Stimulated activated CD8-positive, alpha-beta memory T cell treated with anti-CD3 and anti-CD28 coated beads, Interleukin-15, amount 100 ng/mL, for 24 hours (primary cell): ENCODE measurements around the gene AFF3.

Experiments
- DNase-seq: peaks from one replicate; pipeline ENCODE4 v3.0.0-alpha.2; 2020; ENCODE audit warnings: low read depth

Gene AFF3

DNA sequence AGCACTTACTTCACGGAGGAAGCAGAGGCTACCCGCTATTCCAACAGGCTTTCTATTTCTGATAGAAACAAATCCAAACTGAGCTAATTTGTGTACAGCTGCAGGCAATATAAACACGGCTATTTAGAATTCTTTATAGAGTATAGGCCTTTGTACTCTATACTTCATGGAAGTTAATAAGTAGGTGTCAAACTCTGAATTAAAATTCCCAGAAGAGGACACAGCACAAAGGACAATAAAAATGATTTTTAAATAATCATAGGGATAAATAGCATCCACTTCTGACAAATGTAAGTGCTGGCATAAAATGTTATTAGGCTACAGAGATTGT, 261.5 kb downstream of the AFF3 start:
- DNase-seq, result no peak

DNA sequence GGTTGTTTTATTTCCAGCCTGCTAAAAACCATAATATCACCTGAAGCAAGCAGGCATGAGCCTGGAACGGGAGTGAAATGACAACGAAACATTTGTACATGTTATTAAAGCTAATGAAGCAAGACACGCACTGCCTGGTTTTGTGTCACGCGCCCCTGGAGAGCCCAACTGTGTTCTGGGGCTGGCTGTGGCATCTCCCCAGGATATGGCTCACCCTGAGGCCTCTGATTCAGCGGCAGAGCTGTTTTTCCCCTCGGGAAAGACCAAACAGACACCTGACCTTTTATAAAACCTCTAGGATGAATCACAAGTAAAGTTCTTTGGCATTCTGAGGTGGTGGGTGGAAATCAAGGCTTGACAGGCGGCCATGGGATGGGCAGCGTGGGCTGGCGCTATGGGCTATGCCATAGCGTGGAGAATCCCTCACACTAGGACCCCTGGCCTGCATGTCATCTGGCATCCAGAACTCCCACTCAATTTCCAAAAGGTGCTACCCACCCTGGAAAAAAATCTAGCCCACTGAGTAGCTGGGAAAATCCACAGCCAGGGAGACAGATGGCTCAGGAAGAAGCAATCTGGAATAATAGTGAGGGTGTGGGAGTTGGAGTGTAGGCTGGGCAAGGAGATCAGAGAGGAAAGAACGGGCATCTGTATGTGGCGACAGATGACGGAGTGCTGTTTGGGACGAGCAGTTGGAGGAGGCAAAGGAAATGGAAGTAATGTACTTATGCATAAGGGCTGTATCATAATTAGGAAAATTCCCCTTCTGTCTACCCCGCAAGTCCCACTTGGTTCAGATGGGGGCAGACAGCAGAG, 262.0 kb downstream of the AFF3 start:
- no peak for DNase-seq

DNA sequence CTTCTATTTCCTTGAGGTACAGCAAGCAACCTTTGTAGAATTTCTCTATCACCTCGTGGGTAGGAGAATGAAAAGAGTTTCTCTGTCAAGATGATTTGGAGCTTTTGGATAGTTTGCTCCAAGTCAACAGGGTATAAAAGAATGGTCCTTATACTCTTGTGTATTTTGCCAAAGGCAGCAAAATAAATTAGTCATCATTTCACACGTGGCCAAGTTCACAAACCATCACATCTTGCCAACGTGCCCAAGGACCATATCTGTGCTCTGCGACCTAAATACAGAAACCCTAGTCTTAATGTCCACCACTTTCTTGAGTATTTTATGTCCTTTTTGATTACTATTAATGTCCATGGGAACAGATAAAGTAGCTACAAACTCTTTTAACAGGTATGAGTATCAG, 262.9 kb downstream of the AFF3 start:
- DNase-seq, result no peak

DNA sequence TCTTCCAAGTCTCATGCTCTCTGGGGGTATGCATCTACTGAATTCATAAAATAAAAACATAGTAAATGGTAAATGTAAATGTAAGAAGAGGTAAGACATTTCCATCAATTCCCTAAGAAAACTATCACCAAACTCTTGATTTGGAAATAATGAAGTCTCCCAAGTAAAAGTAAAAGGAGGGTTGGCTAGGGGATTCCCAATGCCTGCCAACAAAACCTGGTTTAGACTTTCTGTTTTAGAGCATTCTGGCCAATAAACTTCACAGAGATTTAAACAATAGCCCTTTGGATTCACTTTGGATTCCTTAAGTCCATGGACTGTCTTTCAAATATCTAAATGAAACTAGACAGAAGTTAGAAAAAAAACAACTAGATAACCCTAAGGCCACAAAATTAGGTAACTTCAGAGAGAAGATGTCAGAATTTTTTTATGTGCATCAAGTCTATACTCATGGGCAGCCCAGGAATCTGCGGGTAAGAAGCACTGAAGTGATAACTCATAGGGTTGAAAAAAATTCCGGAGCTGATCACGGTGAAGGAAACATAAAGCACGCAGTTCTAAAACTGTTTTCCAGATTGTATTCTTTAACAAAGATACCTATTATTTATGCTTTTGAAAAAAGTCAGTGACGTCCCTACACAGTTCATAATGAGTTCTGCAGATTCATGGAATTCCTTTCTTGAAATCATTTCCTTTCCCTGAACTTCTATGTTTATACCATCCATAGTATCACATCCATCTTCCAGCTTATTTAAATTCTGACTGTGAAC, 263.6 kb downstream of the AFF3 start:
- DNase-seq, result no peak

DNA sequence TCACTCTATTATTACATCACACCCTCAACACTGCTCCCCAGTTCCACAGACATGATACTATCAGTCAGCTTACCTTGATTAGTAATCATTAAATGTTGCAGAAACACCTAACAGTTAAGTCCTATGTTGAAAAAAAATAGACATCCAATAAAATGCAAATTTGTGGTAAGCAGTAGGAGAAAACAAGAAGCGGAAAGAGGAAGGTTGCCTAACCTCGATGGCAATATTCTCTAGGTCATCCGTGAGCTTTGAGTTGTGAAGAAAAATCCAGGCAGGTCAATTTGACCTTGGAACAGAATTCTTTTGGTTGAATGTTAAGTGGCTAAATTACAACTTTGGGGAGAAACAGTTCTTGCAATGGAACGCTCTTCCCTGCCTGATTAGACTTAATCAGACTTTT, 264.4 kb downstream of the AFF3 start:
- DNase-seq, result no peak

DNA sequence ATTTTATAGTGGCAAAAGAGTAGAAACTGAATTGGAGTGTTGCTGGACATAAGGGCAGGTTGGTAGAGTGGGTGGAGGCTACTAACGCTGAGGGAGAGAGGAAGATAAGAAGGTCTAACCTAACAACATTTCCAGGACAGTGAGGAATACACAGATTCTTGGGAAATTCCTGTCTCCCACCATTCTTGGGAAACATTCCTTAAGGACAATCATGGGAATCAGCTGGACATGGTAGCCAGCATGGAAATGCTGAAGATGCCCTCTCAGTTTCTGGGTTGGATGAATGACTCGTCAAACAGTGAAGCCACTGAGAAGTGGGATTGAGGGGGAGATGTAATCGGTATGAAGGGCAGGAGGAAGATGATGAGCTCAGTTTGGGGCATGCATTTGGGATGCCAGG, 265.4 kb downstream of the AFF3 start:
- DNase-seq, result no peak

DNA sequence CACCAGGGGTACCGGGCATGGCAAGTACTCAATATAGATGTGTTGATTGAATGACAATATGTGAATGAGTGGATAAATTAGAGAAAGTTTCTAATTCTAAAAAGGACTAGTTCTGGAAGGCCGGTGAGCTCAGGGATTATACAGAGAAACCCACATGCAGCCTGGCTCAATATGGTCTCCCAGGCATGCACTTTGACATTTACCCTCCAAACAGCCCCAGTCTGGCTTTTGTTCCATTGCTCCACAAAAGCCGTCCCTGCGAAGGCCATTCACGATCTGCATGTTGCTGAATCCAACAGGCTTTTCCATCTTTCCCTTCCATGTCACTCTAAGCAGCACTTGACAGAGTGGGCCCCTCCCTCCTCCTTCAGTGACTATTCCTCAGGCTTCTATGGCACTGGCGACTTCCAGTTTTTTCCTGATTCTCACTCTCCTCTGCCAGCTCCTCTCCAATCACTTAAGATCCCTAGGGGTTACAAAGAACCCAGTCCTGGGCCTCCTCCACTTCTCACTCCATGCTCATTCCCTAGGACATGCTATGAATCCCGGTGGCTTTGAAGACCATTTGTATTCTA, 266.7 kb downstream of the AFF3 start:
- no peak for DNase-seq

DNA sequence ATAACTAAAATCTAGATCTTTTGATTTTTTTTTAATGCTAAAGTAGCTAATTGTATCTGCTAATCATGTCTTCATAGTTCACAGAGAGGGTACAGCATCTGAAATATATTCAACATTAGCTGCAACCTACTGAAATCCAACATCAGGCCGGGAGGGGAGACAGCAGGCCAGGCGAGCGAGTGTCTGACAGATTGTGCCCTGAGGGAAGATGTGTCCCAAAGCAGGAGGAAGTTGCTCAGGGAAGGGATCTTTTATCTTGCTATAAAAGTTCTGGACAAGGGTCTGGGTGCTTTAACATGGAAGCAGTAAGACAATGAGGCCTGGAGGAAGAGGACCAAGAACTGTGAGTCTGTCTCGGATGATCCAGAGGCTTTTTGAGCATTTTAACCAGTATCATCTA, 274.1 kb downstream of the AFF3 start:
- DNase-seq, result no peak

DNA sequence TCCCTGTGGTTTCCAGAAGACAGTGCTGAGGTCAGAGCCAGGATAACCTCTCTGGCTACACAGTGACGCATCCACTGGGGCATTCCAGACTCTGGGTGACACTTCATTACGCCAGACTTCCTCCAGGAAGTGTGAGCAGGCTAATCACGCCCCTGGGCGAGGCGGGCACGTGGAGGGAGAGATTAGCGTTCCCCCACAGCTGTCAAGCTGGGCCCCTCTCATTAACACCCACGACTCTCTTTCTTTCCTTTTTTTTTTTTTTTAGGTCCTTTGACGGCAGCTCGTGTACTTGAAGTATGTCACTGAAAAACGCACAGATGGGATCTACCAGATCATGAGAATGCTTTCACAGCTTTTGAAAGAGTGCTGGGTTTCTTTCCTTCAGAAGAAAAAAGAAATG, 274.6 kb downstream of the AFF3 start:
- no peak for DNase-seq

DNA sequence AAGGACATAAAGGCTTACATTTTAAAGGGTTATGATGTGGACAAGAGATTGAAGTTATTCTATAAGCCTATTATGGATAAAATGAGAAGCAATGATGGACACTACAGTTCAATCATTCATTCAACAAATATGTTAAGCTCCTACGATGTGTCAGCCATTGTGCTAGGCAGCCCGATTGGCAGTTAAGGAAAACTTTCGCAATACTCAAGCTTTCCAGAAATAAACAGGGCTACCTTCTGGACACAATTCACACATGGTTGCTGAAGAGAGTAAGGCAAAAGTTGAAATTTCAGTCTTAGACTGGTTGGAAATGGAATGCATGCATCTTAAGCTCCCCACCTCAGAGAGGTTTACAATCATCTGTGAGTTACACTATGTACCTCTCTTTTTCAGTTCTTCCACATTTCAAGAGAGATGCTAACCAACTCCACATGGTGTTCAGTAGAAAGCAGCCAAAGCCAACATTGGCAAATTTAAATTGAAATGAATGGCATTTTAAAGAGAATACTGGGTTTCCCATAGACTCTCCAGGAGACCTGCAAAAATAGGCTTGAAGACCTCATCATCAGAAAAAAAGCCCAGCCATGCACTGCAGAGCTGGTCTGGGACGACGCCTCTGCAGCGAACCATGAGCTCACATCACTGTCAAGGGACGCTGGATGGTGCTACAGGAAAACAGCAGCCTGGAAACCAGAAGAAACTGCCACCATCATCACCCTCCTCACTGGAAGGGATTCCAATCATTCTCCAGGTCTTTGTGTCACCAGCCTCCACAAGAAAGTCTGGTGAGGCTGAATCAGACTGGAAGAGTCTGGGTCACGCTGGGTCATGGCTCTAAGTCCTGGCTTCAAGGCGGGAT, 276.3 kb downstream of the AFF3 start:
- no peak for DNase-seq

DNA sequence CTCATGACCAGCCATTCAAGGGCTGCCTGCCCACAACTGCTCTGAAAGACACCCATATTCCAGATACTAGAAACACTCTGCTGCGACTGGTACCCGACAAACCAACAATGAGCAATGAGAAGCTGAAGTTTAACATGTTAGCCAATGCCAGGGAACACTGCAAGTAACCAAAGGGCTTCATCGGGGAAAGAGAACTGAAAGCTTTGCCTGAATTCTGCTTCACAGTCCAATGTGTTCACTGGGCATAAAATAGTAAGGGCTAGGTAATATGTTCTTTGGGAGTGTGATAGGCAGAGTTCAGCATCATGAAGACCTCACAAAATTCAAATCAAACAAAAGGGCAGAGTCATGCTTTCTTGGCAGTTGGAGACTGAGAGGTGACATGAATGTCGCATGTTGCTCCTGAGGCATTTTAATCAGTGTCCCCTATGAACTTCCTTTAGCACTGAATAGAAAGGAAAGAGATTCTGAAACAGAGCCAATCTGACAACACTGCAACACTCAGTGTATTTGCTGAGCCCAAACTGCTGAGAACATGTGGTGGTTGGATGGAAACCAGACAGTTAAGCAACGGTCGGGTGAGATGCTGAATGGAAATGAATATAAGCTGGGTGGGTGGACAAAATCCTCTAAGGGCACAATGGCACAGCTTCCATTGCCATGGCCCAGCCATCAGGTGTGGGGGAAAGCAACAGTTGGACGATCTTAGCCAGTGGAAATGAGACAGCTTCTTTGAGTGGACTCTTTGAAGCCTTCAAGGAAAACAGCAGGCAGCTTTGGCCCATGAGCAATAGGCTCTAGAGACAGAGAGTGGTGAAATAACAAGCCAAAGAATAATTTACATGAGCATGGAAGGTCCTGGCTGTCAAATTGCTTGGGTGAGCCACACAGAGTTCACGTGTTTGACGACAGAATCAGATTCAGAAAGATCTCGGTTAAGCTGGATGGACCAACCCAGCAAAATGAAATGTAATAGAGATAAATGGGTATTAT, 277.5 kb downstream of the AFF3 start:
- DNase-seq, result no peak

DNA sequence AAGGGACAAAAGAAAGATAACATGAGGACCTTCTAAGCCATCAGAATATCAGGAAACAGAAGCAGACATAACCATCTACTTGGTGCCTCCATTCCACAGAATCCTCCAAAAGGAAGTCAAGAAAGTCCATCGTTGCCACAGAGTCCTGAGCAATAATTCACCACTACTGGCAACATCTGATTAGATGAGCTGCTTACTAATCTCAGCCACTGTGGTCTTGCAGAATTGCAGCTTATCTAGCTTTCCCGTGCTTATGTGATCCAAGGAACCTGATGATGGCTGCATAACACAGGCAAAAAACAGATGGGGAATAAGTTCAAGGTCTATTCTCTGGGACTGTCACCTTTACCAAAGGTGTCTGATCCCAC, 278.5 kb downstream of the AFF3 start:
- no peak for DNase-seq

DNA sequence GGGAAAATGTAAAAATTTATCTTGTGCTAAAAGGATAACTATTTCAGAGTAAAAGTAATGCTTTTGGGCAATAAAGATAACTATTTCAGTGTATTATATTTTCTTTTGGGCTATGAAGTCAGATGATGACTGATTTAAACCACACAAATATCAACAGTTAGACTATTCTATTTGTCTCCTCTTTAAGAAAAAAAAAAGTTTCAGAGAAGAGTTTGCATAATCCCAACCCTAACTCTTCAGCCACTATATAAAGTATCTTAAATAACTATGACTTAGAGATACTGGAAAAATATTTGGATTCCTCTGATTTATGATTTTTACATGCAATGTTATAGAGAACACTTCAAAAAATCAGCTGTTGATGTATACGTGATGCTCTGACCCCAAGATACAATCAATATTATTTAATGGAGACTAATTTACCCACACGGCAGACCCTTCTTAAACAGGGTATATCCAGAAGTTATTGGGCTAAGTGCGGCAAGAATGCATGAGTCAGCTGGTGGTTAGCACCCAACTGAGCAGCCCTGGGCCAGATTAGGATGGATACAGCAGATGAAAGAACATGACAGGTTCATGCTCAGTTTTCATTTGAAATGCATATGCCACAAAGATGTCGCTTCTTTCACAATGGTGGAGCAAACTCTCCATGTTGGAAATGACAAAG, 279.0 kb downstream of the AFF3 start:
- no peak for DNase-seq

DNA sequence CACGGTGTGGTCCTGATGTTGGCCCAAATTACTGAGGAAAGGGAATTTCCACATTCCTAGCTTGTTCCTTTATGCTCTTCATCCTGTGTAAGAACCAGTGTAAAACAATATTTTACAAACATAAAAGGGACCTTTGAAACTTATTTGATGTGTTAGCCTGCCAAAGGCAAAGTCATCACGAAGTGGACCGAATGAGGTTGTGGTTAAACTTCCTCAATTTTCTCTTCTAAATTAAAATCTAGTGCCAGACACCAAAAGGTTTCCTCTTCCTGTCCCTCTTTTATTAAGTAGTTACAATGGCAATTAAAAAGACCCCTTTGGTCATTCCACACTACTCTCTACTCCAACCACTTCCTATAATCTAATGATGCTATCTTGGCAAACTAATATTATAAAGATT, 279.8 kb downstream of the AFF3 start:
- DNase-seq, result no peak

DNA sequence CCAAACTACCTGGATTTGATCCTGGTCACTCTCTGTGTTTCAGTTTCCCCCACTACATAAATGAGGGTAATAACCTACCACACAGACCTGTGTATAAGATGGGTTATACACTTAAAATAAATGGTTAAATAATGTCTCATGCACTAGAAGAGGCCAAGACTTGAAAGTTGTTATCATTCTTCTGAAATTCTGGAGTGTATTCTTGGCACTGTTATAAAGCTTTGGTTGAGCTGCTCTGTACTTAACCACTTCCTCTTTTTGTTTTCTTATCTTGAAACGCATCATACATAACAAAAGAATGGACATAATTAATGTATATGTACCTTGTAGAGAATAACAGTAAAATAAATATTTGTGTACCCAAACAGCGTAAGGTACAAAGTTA, 281.0 kb downstream of the AFF3 start:
- no peak for DNase-seq

DNA sequence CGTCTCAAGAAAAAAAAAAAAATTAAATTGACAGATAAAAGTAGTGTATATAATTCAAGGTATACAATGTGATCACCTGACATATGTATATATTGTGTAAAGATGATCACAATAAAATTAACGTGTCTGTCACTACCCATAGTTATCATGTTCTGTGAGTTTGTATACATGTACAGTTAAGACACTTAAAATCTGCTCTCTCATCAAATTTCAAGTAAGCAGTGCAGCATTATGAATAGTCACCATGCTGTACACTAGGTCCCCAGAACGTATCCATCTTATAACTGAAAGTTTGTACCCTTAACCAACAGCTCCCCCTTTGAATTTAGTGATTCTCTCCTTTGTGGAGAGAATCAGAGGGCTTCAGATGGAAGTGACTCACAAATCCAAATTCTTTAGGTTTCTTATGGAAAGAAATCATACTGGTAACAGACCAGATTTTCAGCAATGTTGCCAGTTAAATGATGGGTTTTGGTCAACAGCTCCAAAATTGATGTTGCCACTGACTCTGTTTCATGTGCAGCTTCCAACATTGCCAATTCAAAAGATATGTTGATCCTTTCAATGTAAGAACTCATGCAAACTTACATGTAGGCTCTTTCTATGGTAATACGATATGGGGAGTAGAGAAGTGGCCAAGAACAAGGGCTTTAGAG, 281.5 kb downstream of the AFF3 start:
- no peak for DNase-seq

DNA sequence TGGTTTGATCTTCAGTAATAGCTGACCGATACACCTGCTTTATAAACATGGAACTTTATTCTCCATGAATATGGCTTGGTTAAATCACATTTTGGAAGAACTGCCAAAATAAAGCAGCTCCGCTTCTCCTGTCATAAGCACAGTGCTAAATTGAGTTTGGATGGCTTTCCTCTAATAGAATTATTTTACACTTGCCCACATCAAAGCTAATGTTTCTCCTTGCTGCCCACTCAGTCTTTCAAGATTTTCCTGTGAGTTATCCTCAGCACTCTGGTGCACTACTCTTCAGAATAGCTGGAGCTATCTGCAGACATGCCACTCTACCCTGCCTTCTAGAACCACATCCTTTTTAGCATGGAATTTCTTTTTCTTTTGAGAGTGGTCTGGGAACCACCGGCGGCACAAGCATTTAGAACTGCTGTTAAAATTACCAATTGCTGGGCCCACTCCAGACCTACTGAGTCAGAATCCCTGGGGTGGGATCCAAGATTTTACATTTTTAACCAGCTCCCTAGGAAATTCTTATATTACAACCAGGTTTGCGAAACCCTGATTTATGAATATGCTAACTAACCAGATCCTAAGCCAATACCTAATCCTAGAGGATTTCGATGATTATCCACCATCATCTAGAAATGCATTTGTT, 283.3 kb downstream of the AFF3 start:
- DNase-seq, result no peak

DNA sequence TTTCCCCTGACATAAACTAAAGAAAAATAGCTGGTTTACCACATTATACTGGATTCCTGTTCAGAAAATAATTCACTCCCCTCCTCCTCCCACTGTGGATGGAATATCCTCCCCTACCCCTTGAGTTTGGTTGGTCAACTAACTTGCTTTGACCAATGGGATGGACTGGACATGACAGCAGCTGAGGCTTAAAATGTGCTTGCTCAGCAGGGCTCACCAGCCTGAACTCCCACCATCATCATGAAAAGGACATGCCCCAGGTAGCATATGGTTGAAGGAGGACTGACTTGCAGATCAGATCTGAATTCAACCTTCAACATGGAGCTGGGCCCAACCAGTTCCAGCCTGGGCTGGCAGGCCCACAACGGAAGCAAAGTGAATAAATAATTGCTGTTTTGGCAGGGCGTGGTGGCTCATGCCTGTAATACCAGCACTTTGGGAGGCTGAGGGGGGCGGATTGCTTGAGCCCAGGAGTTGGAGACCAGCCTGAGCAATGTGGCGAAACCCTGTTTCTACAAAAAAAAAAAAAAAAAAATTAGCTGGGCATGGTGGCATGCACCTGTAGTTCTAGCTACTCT, 284.4 kb downstream of the AFF3 start:
- DNase-seq, result no peak

DNA sequence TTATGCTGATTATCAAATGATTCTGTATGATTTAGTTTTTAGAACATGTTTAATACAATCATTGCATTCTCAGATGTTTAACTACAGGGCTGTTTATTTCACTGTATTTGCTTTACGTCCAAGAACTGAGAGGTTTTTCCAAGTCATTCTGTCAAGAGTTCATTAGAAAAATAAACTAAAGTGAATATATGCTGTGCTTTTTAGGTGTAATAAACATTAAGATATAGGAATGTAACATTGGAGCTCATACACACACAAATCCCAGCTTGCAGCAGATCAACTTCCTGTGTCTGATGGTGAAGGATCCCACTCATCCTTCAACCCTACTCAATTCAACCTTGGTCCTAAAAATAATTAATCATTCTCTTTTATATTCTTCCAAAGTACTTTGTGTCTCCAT, 285.0 kb downstream of the AFF3 start:
- no peak for DNase-seq
